ENCODE data around the gene MMEL1. TPM values are rescaled to one million over a fixed set of nuclear protein-coding genes. Genes with fewer than 3 reads are reported as not detected.

MMEL1 gene
- total and polyA plus RNA-seq, 2 experiments from 2014 or later, result 0.93 to 1.8 TPM

GRCh38 chr1:2587071-2587859, 45.6 kb downstream of the MMEL1 start:
- no peak for DNase-seq (ENCODE audit: low spot score)
- Histone ChIP-seq H3K36me3 (replicated peaks; ENCODE audit: insufficient read depth, low read depth) (no peaks in the 10 kb centered on the region), H3K79me2 (peaks cover 10% of the 10 kb centered on the region), H3K27ac (peak overlapping the region; percentile 47), H2AFZ (peak overlapping the region; percentile 24), H3K27me3 (no peaks in the 10 kb centered on the region), H4K20me1 (ENCODE audit: insufficient read depth, poor library complexity, severe bottlenecking) (no peaks in the 10 kb centered on the region), H3K4me1 (ENCODE audit: insufficient read depth) (peaks cover 26% of the 10 kb centered on the region), H3K4me2 (peak overlapping the region; percentile 98), H3K9me2 (replicated peaks; ENCODE audit: insufficient read depth) (no peaks in the 10 kb centered on the region), H3K9me3 (ENCODE audit: low read depth) (no peaks in the 10 kb centered on the region), H3K4me3 (peak overlapping the region; percentile 52)
- TF ChIP-seq CTCF (IDR thresholded peaks at IDR 0.05; ENCODE audit: poor library complexity) (no peak), EZH2 (IDR thresholded peaks at IDR 0.05; ENCODE audit: borderline replicate concordance) (no peak), EZH2phosphoT487 (IDR thresholded peaks at IDR 0.05; ENCODE audit: low read depth, severe bottlenecking, unreplicated experiment) (no peak)
- 12% methylated on average over 27 of the region's 52 CpGs for WGBS (ENCODE audit: low lambda C conversion rate, missing lambda C conversion rate)

DNA sequence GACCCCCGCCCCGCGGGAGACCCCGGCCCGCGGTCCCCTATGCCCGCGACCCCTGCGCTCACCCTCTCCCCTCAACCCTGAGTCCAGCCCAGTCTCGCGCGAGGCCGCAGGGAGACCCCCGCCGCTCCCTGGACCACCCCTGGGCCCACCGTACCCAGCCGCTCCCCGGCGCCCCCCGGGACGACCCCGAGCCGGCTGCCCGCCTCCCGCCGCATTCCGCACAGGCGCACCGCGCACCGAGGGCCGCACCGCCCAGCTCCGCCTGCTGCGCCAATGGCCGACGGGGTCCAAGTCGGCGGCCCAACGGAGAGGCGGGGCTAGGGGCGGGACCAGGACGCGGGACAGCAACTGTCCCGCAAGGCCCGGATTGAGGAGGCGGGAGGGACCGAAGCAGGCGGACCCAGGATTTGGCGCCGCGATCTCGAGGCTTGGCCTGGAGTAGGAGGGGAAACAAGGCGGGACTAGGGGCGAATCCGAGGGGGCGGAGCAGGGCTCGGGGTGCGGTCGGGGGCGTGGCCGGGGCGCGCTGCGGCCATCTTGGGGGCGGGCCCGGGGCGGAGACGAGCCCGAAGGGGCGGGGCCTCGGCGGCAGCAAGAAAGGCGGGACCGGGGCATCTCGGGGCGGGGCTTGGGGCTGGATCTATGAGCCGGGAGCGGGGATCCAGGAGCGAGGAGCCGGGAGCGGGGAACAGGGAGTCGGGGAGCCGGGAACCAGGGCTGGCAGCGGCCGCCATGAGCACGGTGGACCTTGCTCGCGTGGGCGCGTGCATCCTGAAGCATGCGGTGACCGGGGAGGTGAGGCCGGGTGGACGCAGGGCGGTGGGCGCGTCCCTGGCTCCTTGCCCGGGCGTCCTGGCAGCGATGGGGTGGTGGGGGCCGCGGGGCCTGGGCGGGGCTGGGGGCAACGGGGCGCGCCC, 46.4 kb downstream of the MMEL1 start, which contains the start of gene PRXL2B:
PRXL2B (plus strand) TSS at position 624 of the 917 bp plus-strand sequence; CDS start at position 733, 109 bp downstream.
- H3K79me2 ChIP-seq, result peaks cover 10% of the 10 kb centered on the region
- peak within 1 kb of the TSS; percentile 53 for H3K4me3 ChIP-seq
- no peaks in the 10 kb centered on the region for H3K27me3 ChIP-seq
- no peaks in the 10 kb centered on the region for H3K36me3 ChIP-seq (replicated peaks; ENCODE audit: insufficient read depth, low read depth)
- H3K4me1 ChIP-seq (ENCODE audit: insufficient read depth), result peaks cover 26% of the 10 kb centered on the region
- H3K9me3 ChIP-seq (ENCODE audit: low read depth), result no peaks in the 10 kb centered on the region
- WGBS (ENCODE audit: low lambda C conversion rate, missing lambda C conversion rate), result 0% methylated on average over 20 of the region's 107 CpGs
- no peaks in the 10 kb centered on the region for H3K9me2 ChIP-seq (replicated peaks; ENCODE audit: insufficient read depth)
- no peak for TF ChIP-seq EZH2phosphoT487 (IDR thresholded peaks at IDR 0.05; ENCODE audit: low read depth, severe bottlenecking, unreplicated experiment)
- TF ChIP-seq EZH2 (IDR thresholded peaks at IDR 0.05; ENCODE audit: borderline replicate concordance), result no peak
- no peak for TF ChIP-seq CTCF (IDR thresholded peaks at IDR 0.05; ENCODE audit: poor library complexity)
- no peaks in the 10 kb centered on the region for H4K20me1 ChIP-seq (ENCODE audit: insufficient read depth, poor library complexity, severe bottlenecking)
- peak; percentile 100 for DNase-seq (ENCODE audit: low spot score)
- peak within 1 kb of the TSS; percentile 98 for H3K4me2 ChIP-seq
- peak within 1 kb of the TSS; percentile 29 for H2AFZ ChIP-seq
- H3K27ac ChIP-seq, result peak within 1 kb of the TSS; percentile 97

DNA sequence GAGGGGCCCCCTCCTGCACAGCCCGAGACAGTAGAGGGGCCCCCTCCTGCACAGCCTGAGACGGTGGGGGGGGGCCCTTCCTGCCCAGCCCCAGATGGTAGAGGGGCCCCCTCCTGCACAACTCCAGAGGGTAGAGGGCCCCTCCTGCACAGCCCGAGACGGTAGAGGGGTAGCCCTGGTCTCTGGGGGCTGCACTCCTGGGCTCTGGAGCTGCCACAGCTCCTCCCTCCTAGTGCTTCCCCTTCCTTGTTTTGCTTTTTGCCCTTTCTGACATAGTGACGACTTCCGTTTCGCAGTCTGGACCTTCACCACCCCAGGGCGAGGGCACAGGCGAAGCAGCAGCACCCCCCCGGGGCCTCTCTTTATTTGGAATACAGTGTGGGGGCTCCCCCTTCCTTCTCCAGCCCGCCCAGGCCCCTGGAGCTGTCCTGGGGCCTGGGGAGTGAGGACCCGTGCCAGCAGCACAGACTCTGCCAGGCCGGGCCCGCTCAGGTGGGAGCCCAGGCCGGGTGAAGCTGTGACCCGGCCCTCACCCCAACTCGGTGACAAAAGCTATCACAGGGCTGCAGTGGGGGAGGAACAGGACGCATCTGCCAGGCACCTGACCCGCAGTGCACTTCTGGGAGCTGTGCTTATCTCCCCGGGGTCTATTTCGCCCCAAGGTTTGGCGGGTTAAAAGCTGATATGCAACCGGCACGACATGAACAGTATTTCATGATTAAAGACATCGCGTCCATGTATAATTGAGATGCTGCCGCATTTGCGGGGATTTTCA, 47.3 kb downstream of the MMEL1 start:
- Histone ChIP-seq H2AFZ (peak overlapping the region; percentile 29), H3K36me3 (replicated peaks; ENCODE audit: insufficient read depth, low read depth) (no peaks in the 10 kb centered on the region), H4K20me1 (ENCODE audit: insufficient read depth, poor library complexity, severe bottlenecking) (no peaks in the 10 kb centered on the region), H3K4me1 (ENCODE audit: insufficient read depth) (peaks cover 26% of the 10 kb centered on the region), H3K27me3 (no peaks in the 10 kb centered on the region), H3K9me2 (replicated peaks; ENCODE audit: insufficient read depth) (no peaks in the 10 kb centered on the region), H3K4me2 (peak overlapping the region; percentile 91), H3K9me3 (ENCODE audit: low read depth) (no peaks in the 10 kb centered on the region), H3K4me3 (peak overlapping the region; percentile 53), H3K79me2 (peaks cover 10% of the 10 kb centered on the region), H3K27ac (peak overlapping the region; percentile 97)
- WGBS (ENCODE audit: low lambda C conversion rate, missing lambda C conversion rate), result 1% methylated on average over 18 of the region's 28 CpGs
- TF ChIP-seq CTCF (IDR thresholded peaks at IDR 0.05; ENCODE audit: poor library complexity) (no peak), EZH2phosphoT487 (IDR thresholded peaks at IDR 0.05; ENCODE audit: low read depth, severe bottlenecking, unreplicated experiment) (no peak), EZH2 (IDR thresholded peaks at IDR 0.05; ENCODE audit: borderline replicate concordance) (no peak)
- DNase-seq (ENCODE audit: low spot score), result peak; percentile 81

Measured in hepatocyte (in vitro differentiated cells).